ENCODE data around the gene RNFT2.

GRCh38 chr12:116897476-116897875 lies 159.4 kb downstream of the RNFT2 start:
- TF ChIP-seq POLR2A (IDR thresholded peaks at IDR 0.05; ENCODE audit: low read length) (no peak), GATA1 (IDR thresholded peaks at IDR 0.05; ENCODE audit: low read depth, low read length) (no peak)

Measured in erythroblast (primary cell).